Forelimb muscle (tissue), 1 donor: ENCODE measurements around the gene RELL1. TPM values are rescaled to one million over a fixed set of nuclear protein-coding genes. Genes with fewer than 3 reads are reported as not detected.

Experiments
- DNase-seq: peaks from one replicate; pipeline ENCODE4 v3.0.0-alpha.2; 2013; ENCODE audit warnings: low read depth
- polyA plus RNA-seq: library from polyadenylated mRNA; unstranded; fragments of 120-200 nt; gene quantifications from one replicate; pipeline ENCODE4 v1.2.1, GENCODE V29; 2013; ENCODE audit not compliant: insufficient read length

The RELL1 gene
- polyA plus RNA-seq, 1 donor: 11.2 TPM

DNA sequence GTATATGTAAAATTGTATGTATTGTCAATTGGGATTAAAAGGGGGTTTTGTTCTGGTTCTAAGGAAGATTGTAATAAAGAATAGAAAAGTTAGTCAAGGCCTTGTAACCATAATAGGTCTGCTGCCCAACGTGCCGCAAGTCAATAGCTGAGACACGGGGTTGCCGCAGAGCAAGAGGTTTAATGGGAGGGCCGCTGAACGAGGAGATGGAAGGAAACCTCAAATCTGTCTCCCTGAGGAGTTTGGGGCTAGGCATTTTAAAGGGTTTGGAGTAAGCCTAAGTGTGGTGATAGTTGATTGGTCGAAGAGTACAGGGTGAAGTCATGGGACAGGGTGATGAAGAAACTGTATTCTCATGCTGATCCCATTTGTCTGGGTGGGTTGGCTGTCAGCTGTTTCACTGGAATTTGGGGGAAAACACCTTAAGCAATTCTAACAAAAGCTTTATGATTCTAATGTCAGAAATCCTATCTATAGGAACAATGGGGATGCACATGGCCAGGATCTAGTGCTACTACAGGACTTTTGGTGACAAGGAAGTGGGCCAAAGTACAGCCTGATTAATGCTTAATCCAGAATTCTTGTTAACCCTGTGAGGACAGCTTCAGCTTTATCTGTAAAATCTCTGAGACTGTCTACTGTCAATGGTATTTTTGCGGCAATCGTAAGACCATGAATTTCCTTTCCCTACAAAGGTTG is 86.9 kb downstream of the RELL1 start:
- no peak for DNase-seq

DNA sequence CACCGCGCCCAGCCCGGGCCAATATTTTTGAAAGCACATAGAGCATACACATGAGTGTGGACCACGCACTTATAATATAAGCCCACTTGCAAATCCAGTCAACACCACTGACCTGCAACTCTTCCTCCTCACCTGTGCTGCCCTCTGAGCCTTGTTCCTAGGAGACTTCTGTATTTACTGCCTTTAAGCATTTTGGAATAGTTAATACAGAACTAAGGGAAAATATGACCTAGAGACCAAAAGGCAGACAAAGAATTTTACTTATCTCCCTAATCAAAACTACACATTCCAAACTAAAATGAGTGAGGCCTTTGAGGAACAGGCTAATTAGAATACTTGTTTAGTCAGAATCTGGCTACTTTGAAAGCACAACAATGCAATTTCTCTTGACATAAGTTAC is 89.1 kb downstream of the RELL1 start:
- no peak for DNase-seq

DNA sequence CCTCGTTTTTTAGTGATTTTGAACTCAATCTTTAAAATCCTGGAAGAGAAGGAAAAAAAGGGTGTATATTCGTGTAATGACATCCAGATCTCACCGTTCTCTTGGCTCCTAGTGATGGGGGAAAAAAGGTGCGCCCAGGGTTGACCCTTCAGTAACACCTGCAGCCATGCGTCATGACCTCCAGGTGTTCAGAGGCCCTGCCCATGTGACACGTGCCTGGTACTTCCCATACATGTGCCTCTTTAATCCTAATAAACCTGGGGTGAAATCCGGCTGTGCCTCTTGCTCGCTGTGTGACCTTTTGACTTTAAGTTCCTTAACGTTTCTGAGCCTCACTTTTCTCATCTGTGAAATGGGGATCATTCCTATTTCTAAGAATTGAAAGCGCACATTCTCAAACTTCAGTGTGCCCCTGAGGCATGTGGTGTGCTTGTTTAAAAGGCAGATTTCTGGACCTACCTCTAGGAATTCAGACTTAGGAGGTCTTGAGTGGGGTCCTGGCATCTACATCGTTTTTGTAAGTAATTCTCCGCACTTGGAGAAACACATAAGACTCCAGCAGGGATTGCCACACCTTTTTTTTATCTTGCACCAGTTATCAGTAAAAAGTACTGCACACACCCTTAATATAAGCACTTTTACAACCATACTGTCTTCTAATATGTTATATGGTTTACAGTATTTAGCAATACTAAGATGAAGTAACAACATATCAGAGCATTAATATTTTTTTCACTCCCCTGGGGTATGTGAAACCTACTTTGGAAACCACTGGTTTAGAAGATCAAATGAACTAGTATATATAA is 90.1 kb downstream of the RELL1 start:
- no peak for DNase-seq

DNA sequence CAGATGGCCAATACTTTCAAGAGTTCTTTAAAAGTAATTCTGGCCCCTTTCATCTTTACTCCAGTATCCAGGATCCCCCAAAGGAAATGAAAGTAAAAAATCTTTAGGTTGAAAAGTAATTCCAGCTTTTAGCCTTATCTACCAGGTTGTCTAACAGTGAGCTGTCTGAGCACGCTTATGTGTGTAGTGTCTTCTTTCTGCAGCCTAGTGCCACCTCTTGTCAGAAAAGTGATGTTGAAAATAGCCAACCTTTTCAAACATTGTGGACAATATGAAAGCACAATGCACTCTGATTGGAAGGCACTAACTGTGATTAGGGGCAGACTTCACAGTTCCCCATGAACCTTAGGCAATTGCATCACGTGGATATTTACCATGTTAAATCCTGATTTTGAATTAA is 92.1 kb downstream of the RELL1 start:
- no peak for DNase-seq

DNA sequence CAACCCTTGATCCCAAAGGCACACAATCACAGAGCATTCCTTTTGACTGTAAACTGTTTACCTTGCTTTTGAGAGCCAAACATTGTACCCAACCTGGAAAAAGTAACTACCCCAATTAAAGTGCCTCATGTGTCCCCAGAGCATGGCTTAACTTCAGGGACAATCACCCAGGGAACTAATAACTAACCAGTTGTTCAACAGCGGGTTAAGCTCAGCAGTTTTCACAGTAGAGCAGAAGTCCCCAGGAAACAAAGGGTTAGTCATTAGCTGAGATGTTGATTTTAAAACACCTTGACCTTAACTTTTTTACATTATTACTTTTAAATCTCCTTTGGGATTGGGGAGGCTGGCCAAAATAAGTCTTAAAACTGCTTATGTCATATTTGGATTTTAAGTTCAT is 94.8 kb downstream of the RELL1 start:
- no peak for DNase-seq

DNA sequence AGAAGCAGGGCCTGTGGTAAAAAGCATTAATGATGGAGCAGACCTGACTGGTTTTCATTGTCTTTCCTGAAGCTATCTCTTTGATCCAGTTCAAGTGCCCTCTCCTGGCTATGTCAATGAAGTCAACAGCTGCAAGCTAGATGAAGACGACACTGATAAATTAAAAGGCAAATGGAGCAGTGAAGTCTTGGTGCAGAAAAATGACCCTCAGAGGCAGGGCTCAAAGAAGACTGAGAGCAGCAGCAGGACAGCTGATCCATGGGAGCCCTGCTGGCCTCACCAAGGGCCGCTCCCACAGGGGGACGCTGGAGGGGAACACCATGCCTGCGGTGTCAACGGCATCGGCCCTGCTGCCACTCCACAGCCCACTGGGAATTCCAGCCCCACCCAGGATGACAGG is 96.2 kb downstream of the RELL1 start:
- no peak for DNase-seq

DNA sequence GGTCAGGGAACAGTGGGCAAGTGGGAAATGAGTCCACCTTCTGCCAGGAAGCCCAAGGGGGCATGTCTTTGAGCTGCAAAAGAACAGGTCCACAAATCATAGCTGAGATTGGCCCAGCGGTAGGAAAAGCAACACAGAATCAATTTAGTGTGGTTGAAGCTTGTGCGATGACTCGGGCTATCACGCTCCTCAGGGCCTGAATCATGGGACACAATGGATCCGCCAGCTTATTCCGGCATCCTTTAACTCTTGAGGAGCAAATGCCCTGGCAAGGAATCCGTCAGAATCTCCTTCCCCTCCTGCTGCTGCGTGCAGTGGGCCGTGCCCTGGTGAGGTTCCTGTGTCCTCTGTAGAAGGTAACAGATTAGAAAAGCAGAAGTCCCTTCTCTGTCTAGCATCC is 98.0 kb downstream of the RELL1 start:
- no peak for DNase-seq

DNA sequence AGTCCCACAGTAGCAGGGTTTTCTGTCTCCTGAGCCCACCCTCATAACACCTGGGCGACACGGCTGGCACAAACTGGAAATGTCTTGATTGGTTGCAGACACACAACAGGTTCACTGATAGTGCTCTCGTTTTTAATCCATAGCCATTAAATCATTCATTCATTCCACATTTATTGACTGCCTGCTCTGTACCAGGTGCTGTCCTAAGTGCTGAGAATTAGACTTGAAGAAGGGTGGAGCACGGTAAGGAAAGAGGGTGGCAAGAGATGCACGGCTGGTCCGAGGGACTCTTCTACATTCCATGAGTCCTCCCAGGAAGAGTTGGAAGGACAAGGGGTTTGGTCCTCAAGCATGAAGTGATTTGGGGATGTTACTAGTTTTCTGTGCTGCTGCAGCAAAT is 100.0 kb downstream of the RELL1 start:
- no peak for DNase-seq

DNA sequence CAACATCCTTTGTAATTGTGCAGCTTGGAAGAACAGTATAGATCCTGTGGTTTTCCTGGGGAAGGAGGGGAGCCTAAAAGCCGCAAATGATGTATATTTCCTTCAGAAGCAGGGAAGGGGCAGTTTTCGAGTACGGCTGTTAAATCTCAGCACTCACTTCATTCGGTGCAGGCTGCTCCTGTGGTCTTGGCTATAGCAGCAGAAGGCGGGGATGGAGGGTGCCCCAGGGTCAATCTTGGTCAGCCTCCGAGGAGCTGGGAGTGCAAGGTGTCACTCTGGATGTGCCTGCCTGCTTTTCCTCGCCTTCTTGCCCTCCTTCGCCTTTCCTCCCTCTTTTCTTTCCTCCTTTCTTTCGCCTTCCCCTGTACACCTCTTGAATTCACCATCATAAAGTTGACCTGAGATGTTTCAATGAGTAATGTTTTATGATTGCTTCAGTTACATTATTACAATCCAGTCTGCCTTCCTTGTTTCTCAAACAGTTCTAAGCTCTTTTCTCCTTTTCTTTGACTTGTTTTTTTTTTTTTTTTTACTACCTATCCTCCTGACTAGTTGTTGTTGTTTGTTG is 101.6 kb downstream of the RELL1 start:
- DNase-seq: no peak

DNA sequence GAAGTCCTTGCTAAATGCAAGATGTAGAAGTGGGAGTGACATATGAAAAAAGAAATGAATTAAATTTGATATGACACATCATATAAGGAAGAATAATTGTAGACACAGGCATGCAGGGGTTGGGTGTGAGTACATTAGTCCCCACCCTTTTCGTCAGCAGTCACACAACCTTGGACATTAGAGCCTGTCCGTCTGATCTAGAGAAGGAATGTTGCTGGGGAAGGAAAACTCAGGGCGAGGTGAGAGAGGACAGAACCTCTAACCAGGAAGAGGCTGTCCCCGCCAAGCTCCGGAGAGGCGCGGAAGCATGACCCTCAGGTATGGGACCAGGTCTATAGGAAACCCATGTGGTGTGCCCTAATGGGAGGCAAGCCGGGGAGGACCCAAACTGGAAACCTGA is 102.1 kb downstream of the RELL1 start:
- DNase-seq: no peak

DNA sequence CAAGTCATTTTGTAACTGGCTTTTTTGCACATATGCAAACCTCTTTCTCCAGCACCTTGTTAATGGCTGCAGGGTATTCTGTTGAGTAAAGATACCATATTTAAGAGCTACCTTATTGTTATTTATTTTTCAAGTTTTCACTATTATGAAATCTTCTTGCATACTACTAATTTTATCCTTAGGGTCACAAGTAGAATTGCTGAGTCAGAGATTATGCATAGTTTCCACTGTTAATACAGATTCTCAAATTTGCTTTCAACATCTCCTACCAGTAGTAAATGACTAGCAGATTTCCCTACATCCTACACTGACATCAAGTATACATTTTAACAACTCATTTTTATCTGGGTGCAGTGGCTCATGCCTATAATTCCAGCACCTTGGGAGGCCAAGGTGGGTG is 112.6 kb downstream of the RELL1 start:
- no peak for DNase-seq

DNA sequence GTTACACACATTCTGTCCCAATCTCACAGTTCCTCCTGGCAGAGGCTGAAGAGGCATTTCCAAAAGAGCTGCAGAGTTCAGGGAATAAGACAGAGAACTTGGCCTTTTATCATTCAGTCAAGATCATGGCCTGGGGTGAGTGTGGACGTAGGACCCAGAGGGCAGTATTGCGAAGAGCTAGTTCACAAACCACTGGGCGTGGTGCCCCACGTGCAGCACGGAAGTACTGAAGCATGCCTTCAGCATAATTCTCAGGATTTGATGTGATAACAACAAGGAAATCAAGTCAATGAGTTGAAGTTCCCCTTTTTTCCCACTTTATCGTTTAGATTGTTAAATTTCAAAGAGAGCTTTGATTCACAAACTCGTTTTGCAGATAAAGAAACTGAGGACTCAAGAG is 117.7 kb downstream of the RELL1 start:
- DNase-seq: no peak

DNA sequence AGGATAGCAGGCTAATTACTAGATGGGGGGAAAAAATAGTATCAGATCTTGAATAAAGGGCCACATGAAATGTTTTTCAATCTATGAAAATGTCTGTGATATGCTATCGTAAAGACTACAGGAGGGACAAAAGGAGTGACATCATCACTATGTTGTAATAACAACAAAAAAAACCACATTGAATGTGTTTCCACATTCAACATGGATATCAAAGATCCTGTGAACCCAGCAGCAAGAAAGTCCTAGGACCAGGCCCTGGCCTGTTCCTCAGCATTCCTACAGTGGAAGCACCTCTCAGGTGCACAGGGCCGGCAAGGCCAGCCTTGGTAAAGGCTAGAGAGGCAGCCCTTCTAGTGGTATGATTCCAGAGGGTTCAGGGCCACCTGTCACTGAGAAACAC is 118.3 kb downstream of the RELL1 start:
- no peak for DNase-seq

DNA sequence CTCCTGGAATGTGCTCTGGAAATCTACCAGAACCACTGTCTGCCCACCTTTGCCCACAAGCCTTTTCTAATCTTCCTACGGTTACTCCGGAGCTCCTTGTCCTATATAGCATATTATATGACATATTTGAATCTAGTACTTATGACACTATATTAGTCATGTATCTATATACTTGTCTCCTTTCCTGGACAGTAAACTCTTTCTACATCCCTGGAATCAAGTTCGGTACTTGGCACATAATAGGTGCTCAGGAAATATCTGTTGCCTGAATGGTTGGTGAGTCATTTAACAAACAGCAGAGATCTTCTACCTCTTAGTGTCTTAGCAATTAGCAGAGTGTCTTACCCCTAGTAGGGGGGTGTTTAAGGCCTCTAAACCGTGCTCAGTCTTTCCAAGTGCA is 123.6 kb downstream of the RELL1 start:
- no peak for DNase-seq

DNA sequence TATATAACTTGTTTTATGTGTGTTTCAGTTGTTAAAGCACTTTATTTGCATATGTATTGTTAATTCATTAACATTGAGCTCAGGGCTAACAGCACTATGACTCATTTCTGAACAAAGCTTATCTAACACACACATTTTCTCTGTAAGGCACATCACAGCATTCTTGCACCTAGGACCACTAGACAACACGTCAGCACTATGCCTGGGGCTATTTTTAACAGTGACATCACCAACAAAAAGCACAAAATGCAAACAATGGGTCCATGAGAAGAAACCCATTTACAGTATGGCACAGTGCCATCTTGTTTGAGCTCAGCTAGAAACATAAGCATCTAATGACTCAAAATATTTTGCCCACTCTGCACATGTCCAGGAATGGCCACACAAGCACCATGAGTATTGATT is 124.4 kb downstream of the RELL1 start:
- DNase-seq: no peak

DNA sequence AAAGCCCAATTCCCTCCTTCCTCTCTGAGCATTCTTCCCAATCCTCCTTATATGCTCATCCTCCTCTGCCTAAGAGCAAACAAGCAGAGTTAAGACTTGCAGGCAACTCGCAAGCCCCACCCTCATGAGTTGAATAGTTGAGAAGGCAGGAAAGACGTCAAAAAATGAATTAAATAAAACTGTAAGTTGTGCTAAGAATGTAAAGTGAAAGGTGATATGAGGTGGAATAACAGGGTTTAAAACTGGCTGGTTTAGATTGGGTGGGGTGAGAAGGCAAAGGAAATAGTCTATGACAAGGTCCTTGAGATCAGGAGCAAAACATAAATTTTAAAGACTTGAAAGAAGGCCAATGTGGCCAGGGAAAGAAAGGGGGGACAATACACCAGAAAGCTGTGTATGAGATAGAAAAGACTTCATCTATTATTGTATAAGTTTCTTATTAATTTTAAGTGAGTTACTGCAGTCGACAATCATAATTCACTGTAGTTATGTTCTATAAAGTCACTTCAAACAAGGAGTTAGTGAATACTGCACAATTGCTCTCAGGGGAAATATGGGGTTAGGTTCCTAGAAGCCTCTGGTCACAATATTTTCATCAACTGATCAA is 124.9 kb downstream of the RELL1 start:
- no peak for DNase-seq

Other genes starting within 250 kb of the RELL1 start
- 7.5 TPM for gene PGM2, start 140.3 kb upstream of the RELL1 start, polyA plus RNA-seq
- gene TBC1D1, start 204.7 kb upstream of the RELL1 start, polyA plus RNA-seq: 53.7 TPM